Keratinocyte (primary cell): ENCODE measurements around the gene ITGB1BP1.

Source experiments
- EZH2 ChIP-seq: IDR thresholded peaks from one replicate; pipeline ENCODE4 v1.6.1; 2012; ENCODE audit warnings: inconsistent platforms, mild to moderate bottlenecking, low read length, moderate library complexity
- TF ChIP-seq, protein P1 (sequence below), 3 experiments: IDR thresholded peaks in 1 of 3; conservative IDR thresholded peaks in 1 of 3; optimal IDR thresholded peaks in 1 of 3; 2 replicates in 2 of 3; 3 replicates in 1 of 3; pipeline versions ENCODE3 to v1.5.1; 2011; ENCODE audit warnings: low read length in 3 of 3, mild to moderate bottlenecking in 3 of 3, moderate library complexity in 2 of 3, control low read depth in 1 of 3, inconsistent platforms in 1 of 3; ENCODE audit not compliant: insufficient read depth in 2 of 3; ENCODE audit errors: extremely low read depth in 1 of 3

GRCh38 chr2:9388950-9389911 lies 34.1 kb downstream of the ITGB1BP1 start:
- TF ChIP-seq, protein P1, sequence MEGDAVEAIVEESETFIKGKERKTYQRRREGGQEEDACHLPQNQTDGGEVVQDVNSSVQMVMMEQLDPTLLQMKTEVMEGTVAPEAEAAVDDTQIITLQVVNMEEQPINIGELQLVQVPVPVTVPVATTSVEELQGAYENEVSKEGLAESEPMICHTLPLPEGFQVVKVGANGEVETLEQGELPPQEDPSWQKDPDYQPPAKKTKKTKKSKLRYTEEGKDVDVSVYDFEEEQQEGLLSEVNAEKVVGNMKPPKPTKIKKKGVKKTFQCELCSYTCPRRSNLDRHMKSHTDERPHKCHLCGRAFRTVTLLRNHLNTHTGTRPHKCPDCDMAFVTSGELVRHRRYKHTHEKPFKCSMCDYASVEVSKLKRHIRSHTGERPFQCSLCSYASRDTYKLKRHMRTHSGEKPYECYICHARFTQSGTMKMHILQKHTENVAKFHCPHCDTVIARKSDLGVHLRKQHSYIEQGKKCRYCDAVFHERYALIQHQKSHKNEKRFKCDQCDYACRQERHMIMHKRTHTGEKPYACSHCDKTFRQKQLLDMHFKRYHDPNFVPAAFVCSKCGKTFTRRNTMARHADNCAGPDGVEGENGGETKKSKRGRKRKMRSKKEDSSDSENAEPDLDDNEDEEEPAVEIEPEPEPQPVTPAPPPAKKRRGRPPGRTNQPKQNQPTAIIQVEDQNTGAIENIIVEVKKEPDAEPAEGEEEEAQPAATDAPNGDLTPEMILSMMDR (optimal IDR thresholded peaks at IDR 0.05 in 1 of 3, IDR thresholded peaks at IDR 0.05 in 1 of 3, conservative IDR thresholded peaks at IDR 0.05 in 1 of 3; ENCODE audit: extremely low read depth in 1 of 3, insufficient read depth in 2 of 3, low read length in 3 of 3) = no peak
- no peak for TF ChIP-seq EZH2
